Tibial nerve (tissue), 4 donors: ENCODE data around the gene PRR23B. TPM values are rescaled to one million over a fixed set of nuclear protein-coding genes. Genes with fewer than 3 reads are reported as not detected.
"Not testable (repeated sequence)": the region's sequence is repeated elsewhere in the genome, so short reads cannot be mapped to it uniquely, and the experiment has no call there.

Experiments used
- DNase-seq, 2 donors: peaks; one replicate each; pipeline ENCODE4 v3.0.0-alpha.2; 2019; ENCODE audit warnings: low spot score in 2 of 2
- H3K27ac ChIP-seq, 4 donors: fragments of 200-600 bp; sonication (generic) in 3 of 4; one replicate each; pipeline ENCODE4 v1.5.1; 2017 to 2019; ENCODE audit warnings: mild to moderate bottlenecking in 1 of 4
- H3K27me3 ChIP-seq, 2 donors: fragments of 200-600 bp; sonication (generic) in 1 of 2; one replicate each; pipeline versions ENCODE4 v1.5.1 to v1.6.0; 2017 to 2019
- H3K36me3 ChIP-seq, 3 donors: fragments of 200-600 bp; sonication (generic); one replicate each; pipeline ENCODE4 v1.5.1; 2018 to 2019
- H3K4me1 ChIP-seq, 4 donors: fragments of 200-600 bp; sonication (generic) in 3 of 4; one replicate each; pipeline ENCODE4 v1.5.1; 2017 to 2019
- H3K4me3 ChIP-seq, 4 donors: fragments of 200-600 bp; sonication (generic) in 3 of 4; one replicate each; pipeline ENCODE4 v1.5.1; 2017 to 2019; ENCODE audit warnings: mild to moderate bottlenecking in 1 of 4, moderate library complexity in 1 of 4
- H3K9me3 ChIP-seq, 4 donors: fragments of 200-600 bp; sonication (generic) in 3 of 4; one replicate each; pipeline ENCODE4 v1.5.1; 2017 to 2019
- EP300 ChIP-seq, 2 donors: sonication (generic); formaldehyde crosslinking; IDR thresholded peaks; one replicate each; pipeline ENCODE4 v1.6.1; 2017; ENCODE audit warnings: antibody characterized with exemption in 2 of 2, mild to moderate bottlenecking in 1 of 2
- POLR2A ChIP-seq, 2 donors: fragments of 450-650 bp; IDR thresholded peaks; one replicate each; pipeline ENCODE4 v1.6.1; 2017; ENCODE audit warnings: antibody characterized with exemption in 2 of 2, mild to moderate bottlenecking in 2 of 2, moderate library complexity in 2 of 2
- WGBS, 2 donors: methylation state at CpG; one replicate each; pipeline ENCODE4 v1.1.5; 2018; 5-methylcytosine and 5-hydroxymethylcytosine counted together
- total RNA-seq, 4 donors: library from RNA; depleted of rRNA; stranded (reverse); fragments of >200 nt; gene quantifications; one replicate each; pipeline ENCODE4 v1.1.0, GENCODE V29; 2016
- TF ChIP-seq, protein P1 (sequence below), 5 experiments: fragments of 200-600 bp in 3 of 5; fragments of 450-650 bp in 2 of 5; sonication (generic) in 3 of 5; IDR thresholded peaks; one replicate each; pipeline ENCODE4 v1.5.1; 2016 to 2019; ENCODE audit warnings: antibody characterized with exemption in 5 of 5, mild to moderate bottlenecking in 3 of 5, moderate library complexity in 2 of 5

The PRR23B gene
- total RNA-seq, 4 donors from 2014 or later = not detected

DNA sequence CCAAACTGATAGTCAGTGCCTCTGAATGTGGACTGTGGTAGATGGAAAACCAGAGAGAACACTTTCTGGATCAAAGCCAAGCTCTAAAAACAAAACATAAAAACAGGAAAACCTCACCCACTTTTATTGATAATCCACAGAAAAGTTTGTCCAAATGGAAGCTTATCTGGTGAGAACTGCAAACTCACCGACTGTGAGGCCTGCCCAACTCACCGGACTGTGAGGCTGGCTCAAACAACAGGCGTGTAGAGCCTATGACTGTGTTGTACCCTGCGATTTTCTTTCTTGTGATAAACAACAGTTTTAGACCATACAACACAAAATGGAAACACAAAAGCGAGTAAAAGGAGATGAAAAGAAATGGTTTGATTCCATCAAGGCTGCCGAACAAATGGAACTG, 16.8 kb upstream of the PRR23B start:
- H3K9me3 ChIP-seq = no peaks in the 10 kb centered on the region
- H3K4me1 ChIP-seq = no peaks in the 10 kb centered on the region
- DNase-seq = no peak
- TF ChIP-seq POLR2A (IDR thresholded peaks at IDR 0.05) = no peak
- TF ChIP-seq, protein P1, sequence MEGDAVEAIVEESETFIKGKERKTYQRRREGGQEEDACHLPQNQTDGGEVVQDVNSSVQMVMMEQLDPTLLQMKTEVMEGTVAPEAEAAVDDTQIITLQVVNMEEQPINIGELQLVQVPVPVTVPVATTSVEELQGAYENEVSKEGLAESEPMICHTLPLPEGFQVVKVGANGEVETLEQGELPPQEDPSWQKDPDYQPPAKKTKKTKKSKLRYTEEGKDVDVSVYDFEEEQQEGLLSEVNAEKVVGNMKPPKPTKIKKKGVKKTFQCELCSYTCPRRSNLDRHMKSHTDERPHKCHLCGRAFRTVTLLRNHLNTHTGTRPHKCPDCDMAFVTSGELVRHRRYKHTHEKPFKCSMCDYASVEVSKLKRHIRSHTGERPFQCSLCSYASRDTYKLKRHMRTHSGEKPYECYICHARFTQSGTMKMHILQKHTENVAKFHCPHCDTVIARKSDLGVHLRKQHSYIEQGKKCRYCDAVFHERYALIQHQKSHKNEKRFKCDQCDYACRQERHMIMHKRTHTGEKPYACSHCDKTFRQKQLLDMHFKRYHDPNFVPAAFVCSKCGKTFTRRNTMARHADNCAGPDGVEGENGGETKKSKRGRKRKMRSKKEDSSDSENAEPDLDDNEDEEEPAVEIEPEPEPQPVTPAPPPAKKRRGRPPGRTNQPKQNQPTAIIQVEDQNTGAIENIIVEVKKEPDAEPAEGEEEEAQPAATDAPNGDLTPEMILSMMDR (IDR thresholded peaks at IDR 0.05) = no peak
- no peak for TF ChIP-seq EP300 (IDR thresholded peaks at IDR 0.05)
- no peak overlapping the region for H3K4me3 ChIP-seq
- 87% methylated on average over 6 of the region's 6 CpGs for WGBS, 2 donors
- H3K27me3 ChIP-seq = no peaks in the 10 kb centered on the region
- no peaks in the 10 kb centered on the region for H3K36me3 ChIP-seq
- no peak overlapping the region for H3K27ac ChIP-seq

DNA sequence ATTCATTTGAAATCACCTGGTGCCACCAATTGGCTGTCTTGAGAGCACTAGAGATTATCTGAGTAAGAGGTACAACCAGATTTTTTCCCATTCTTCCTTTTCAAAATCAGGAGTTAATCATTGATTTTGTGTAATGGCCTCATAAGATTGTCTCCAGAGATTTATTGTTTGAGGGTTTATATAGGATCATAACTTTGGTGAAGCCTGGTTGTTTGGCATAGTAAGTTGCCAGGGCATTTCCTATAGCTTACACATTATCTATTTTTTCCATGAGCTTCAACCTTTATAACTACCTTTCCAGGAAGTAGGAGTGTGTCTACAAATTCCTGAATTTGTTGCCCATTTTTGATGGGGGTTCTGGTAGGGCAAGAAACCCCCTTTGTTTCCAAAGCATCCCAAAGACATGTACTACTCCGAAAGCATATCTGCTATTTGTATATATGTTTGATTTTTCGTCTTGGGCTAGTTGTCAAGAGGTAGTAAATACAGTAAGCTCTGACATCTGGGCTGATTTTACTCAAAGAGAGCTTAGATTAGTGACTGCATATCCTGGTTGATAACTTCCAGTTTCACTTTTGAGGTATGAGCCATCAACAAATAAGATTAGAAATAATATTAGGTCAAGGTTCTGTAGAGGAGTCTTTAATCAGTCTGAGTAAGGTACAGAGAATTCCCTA, 11.7 kb upstream of the PRR23B start:
- 48 to 86% methylated on average over 2 of the region's 2 CpGs for WGBS, 2 donors
- Histone ChIP-seq H3K4me1 (no peaks in the 10 kb centered on the region), H3K4me3 (no peak overlapping the region), H3K36me3 (no peaks in the 10 kb centered on the region), H3K9me3 (peaks cover 0 to 25% (median 2%) of the 10 kb centered on the region in 4 donors), H3K27me3 (no peaks in the 10 kb centered on the region), H3K27ac (no peak overlapping the region)
- no peak for DNase-seq
- TF ChIP-seq EP300 (IDR thresholded peaks at IDR 0.05) = no peak
- no peak for TF ChIP-seq POLR2A (IDR thresholded peaks at IDR 0.05)
- TF ChIP-seq, protein P1 (IDR thresholded peaks at IDR 0.05) = no peak

DNA sequence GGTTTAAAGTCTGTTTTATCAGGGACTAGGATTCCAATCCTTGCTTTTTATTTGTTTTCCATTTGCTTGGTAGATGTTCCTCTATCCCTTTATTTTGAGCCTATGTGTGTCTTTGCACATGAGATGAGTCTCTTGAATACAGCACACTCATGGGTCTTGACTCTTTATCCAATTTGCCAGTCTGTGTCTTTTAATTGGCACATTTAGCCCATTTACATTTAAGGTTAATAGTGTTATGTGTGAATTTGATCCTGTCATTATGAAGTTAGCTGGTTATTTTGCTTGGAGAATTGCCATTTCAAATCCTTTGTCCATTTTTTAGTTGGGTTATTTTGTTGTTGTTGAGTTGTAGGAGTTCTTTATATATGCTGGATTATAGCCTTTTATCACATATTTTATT, 9.8 kb upstream of the PRR23B start:
- not testable (repeated sequence) for H3K4me1 ChIP-seq, H3K27ac ChIP-seq, H3K4me3 ChIP-seq, H3K27me3 ChIP-seq, H3K36me3 ChIP-seq, DNase-seq
- peaks cover 0 to 25% (median 2%) of the 10 kb centered on the region in 4 donors for H3K9me3 ChIP-seq

DNA sequence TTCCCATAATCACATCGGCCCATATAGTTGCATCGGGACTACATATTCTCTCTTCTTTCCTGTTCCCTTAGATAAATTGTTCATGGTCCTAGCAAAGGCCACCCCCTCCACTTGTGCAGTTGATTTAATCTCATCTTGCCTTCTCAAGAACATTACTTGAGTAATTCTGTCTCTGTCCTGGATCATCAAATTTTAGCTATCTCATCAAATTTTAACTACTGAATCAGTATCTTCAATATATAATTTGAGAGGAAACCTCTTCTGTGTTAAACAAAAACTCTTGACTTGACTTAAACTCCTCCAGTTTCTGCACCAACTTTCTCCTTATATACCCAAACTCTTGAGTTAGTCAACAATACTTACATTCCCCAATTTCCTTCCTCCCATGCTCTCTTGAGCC, 4.2 kb upstream of the PRR23B start:
- 92 to 94% methylated on average over 2 of the region's 2 CpGs for WGBS, 2 donors
- TF ChIP-seq EP300 (IDR thresholded peaks at IDR 0.05) (no peak), POLR2A (IDR thresholded peaks at IDR 0.05) (no peak)
- TF ChIP-seq, protein P1 (IDR thresholded peaks at IDR 0.05) = no peak
- Histone ChIP-seq H3K27me3 (no peaks in the 10 kb centered on the region), H3K36me3 (no peaks in the 10 kb centered on the region), H3K9me3 (peaks cover 0 to 22% (median 0%) of the 10 kb centered on the region in 4 donors), H3K4me1 (no peaks in the 10 kb centered on the region), H3K27ac (no peak overlapping the region), H3K4me3 (no peak overlapping the region)
- DNase-seq = no peak

DNA sequence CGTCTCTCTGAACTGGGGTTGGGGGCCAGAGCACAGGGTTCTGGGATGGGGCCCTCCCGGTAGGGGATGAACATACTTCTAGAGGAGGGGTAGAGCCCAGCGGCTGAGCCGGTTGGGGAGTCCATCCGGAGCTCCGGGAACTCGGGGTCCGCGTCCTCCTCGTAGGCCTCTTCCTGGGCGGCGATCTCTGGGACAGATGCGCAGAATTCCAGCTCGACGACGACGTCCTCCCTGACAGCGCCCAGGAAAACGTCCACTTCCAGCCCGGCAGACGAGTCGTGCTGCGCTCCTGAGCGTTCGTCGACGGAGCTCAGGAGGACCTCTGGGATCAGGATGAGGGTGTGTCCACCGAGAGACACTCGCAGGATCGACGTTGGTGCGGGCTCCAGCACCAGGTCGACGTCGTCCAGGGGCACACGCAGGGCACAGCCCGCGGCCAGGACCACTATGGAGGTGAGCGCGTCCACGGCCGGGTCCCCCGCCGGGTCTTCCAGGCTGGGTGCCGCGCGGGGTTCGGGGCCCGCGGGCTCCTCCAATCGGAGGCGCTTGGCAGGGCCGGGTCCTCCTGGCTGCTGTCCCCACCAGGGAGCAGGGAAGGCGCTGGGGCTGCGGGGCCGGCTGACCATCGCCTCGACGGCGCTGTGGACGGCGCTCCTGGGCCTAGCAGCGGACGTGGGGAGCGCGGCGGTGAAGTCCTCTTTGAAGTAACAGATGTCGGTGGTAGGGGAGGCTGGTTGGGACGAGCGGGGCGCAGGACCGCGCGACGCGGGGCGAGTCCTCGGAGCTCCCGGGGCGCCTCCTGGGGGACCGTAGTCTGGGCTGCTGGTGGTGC, 474 bp downstream of the PRR23B start:
- no peaks in the 10 kb centered on the region for H3K36me3 ChIP-seq
- TF ChIP-seq, protein P1 (IDR thresholded peaks at IDR 0.05) = no peak
- TF ChIP-seq EP300 (IDR thresholded peaks at IDR 0.05) = no peak
- TF ChIP-seq POLR2A (IDR thresholded peaks at IDR 0.05) = no peak
- DNase-seq = no peak
- 72 to 75% methylated on average over 59 to 71 of the region's 81 CpGs for WGBS, 2 donors
- H3K27me3 ChIP-seq = no peaks in the 10 kb centered on the region
- no peak overlapping the region for H3K27ac ChIP-seq
- no peak overlapping the region for H3K4me3 ChIP-seq
- H3K4me1 ChIP-seq = no peaks in the 10 kb centered on the region
- H3K9me3 ChIP-seq = peaks cover 0 to 30% (median 0%) of the 10 kb centered on the region in 4 donors
